Left lung (tissue), 10 donors: ENCODE results near the gene DRG2. TPM values are rescaled to one million over a fixed set of nuclear protein-coding genes. Genes with fewer than 3 reads are reported as not detected.

Experiments
- ATAC-seq: fragments of 200-7000 bp; cut with Tn5 transposase; one replicate; pipeline ENCODE4 v1.9.1; 2020; ENCODE audit warnings: moderate library complexity
- DNase-seq, 4 donors: peaks; one replicate each; pipeline ENCODE4 v3.0.0-alpha.2; 2013 to 2020
- H3K27ac ChIP-seq, 2 donors: fragments of 200-600 bp; sonication (generic) in 1 of 2; one replicate each; pipeline versions ENCODE4 v1.5.0 to v1.8.0; 2020 to 2021
- H3K27me3 ChIP-seq, 2 donors: fragments of 200-600 bp; sonication (generic) in 1 of 2; one replicate each; pipeline versions ENCODE4 v1.5.0 to v1.8.0; 2020 to 2021
- H3K36me3 ChIP-seq, 2 donors: fragments of 200-600 bp; sonication (generic) in 1 of 2; one replicate each; pipeline versions ENCODE4 v1.5.0 to v1.8.0; 2020 to 2021
- H3K4me1 ChIP-seq, 2 donors: fragments of 200-600 bp; one replicate each; pipeline ENCODE4 v1.8.0; 2021
- H3K4me3 ChIP-seq, 2 donors: fragments of 200-600 bp; sonication (generic) in 1 of 2; one replicate each; pipeline versions ENCODE4 v1.5.0 to v1.8.0; 2020 to 2021; ENCODE audit warnings: mild to moderate bottlenecking in 1 of 2
- H3K9me3 ChIP-seq, 2 donors: fragments of 200-600 bp; sonication (generic) in 1 of 2; one replicate each; pipeline versions ENCODE4 v1.5.0 to v1.8.0; 2020 to 2021
- CTCF ChIP-seq, 2 donors: fragments of 200-600 bp; sonication (generic) in 1 of 2; IDR thresholded peaks; one replicate each; pipeline versions ENCODE4 v1.5.0 to v1.8.0; 2021; ENCODE audit warnings: antibody characterized with exemption in 2 of 2
- intact Hi-C, 2 donors: fragments of 100-400 bp; cut with DNase I; formaldehyde crosslinking; loops; one replicate each; pipeline versions ENCODE4 v1.11.2 to v1.14.2; 2022
- polyA plus RNA-seq, 6 donors: library from polyadenylated mRNA; unstranded; fragments of 120-200 nt; gene quantifications; one replicate each; pipeline ENCODE4 v1.2.1, GENCODE V29; 2013; ENCODE audit not compliant: insufficient read length in 6 of 6
- total RNA-seq, 2 donors: library from RNA; stranded (reverse); fragmentation: NEBNext Ultra II Directional; extraction: Animal tissue kit (Norgen Biotek cat#: 25700); gene quantifications; one replicate each; pipeline ENCODE4 v1.2.1, GENCODE V29; 2021
- donor health status: DM: no; HTN: yes; CAD: no.
- donor health status: DM: no; HTN: no; CAD: no.

The DRG2 gene
- total and polyA plus RNA-seq, 8 donors: 30.1 to 48.2 (median 38.2) TPM

GRCh38 chr17:18039535-18040260 lies 48.0 kb upstream of the DRG2 start:
- H3K4me1 ChIP-seq: peaks cover 8 to 51% of the 10 kb centered on the region in 2 donors
- intact Hi-C loops: loop anchor here in 1 of 2 donors (10.0 kb wide), 1 partner anchor 155 kb away; no protein-coding TSS in a partner anchor
- H3K9me3 ChIP-seq: no peaks in the 10 kb centered on the region
- H3K4me3 ChIP-seq: peak overlapping the region; percentile 87 to 96
- H3K36me3 ChIP-seq: no peaks in the 10 kb centered on the region
- no peaks in the 10 kb centered on the region for H3K27me3 ChIP-seq
- no peak for TF ChIP-seq CTCF (IDR thresholded peaks at IDR 0.05)
- ATAC-seq (peak; percentile 52), DNase-seq (peak in 2 of 4 donors; percentile 38 to 90)
- peak overlapping the region; percentile 68 to 79 for H3K27ac ChIP-seq

- H3K36me3 ChIP-seq: no peaks in the 10 kb centered on the region
- H3K27me3 ChIP-seq: no peaks in the 10 kb centered on the region
- intact Hi-C loops: no loop called here
- TF ChIP-seq CTCF (IDR thresholded peaks at IDR 0.05): no peak
- H3K4me3 ChIP-seq: peak overlapping the region; percentile 87 to 96
- ATAC-seq (no peak), DNase-seq (no peak)
- H3K4me1 ChIP-seq: peaks cover 8 to 51% of the 10 kb centered on the region in 2 donors
- no peaks in the 10 kb centered on the region for H3K9me3 ChIP-seq
- no peak overlapping the region for H3K27ac ChIP-seq
Observed at GRCh38 chr17:18040261-18040858, 47.4 kb upstream of the DRG2 start.

GRCh38 chr17:18041776-18042175 lies 46.0 kb upstream of the DRG2 start:
- DNase-seq (no peak), ATAC-seq (no peak)
- H3K4me1 ChIP-seq: peaks cover 8 to 38% of the 10 kb centered on the region in 2 donors
- TF ChIP-seq CTCF (IDR thresholded peaks at IDR 0.05): no peak
- H3K27me3 ChIP-seq: no peaks in the 10 kb centered on the region
- H3K9me3 ChIP-seq: no peaks in the 10 kb centered on the region
- intact Hi-C loops: no loop called here
- no peak overlapping the region for H3K27ac ChIP-seq
- peaks cover 0 to 4% of the 10 kb centered on the region in 2 donors for H3K36me3 ChIP-seq
- no peak overlapping the region for H3K4me3 ChIP-seq

- Histone ChIP-seq H3K4me3 (no peak overlapping the region), H3K9me3 (no peaks in the 10 kb centered on the region), H3K36me3 (peaks cover 0 to 11% of the 10 kb centered on the region in 2 donors), H3K4me1 (peaks cover 8 to 25% of the 10 kb centered on the region in 2 donors), H3K27me3 (no peaks in the 10 kb centered on the region), H3K27ac (no peak overlapping the region)
- no peak for DNase-seq
- intact Hi-C loops: no loop called here
- no peak for ATAC-seq
- no peak for TF ChIP-seq CTCF (IDR thresholded peaks at IDR 0.05)
Observed at GRCh38 chr17:18042983-18043382, 44.8 kb upstream of the DRG2 start.

- Histone ChIP-seq H3K27me3 (no peaks in the 10 kb centered on the region), H3K4me3 (no peak overlapping the region), H3K36me3 (peaks cover 0 to 11% of the 10 kb centered on the region in 2 donors), H3K9me3 (no peaks in the 10 kb centered on the region), H3K27ac (no peak overlapping the region), H3K4me1 (peaks cover 8 to 20% of the 10 kb centered on the region in 2 donors)
- TF ChIP-seq CTCF (IDR thresholded peaks at IDR 0.05): no peak
- ATAC-seq: no peak
- intact Hi-C loops: no loop called here
- peak in 1 of 4 donors; percentile 18 for DNase-seq
Observed at GRCh38 chr17:18043491-18043890, 44.3 kb upstream of the DRG2 start.
